ENCODE measurements around the gene CDH4.

CDH4 gene

GRCh38 chr20:61438285-61438684 lies 186.2 kb downstream of the CDH4 start:
- no peak overlapping the region for H4K91ac ChIP-seq (ENCODE audit: low read depth, low read length)
- no peak overlapping the region for H3K4me3 ChIP-seq (ENCODE audit: low read depth, low read length)
- peaks cover 15 to 33% of the 10 kb centered on the region in 2 experiments for H3K4me1 ChIP-seq (ENCODE audit: control insufficient read depth in 1 of 2, insufficient read depth in 2 of 2, low read length in 2 of 2)
- no peak overlapping the region for H3K18ac ChIP-seq (ENCODE audit: low read length)
- H3K9ac ChIP-seq (ENCODE audit: low read length) = no peak overlapping the region
- H4K8ac ChIP-seq (ENCODE audit: low read depth, low read length) = no peak overlapping the region
- no peak overlapping the region for H2BK12ac ChIP-seq (ENCODE audit: low read length)
- DNase-seq = no peak
- no peak overlapping the region for H2BK120ac ChIP-seq (ENCODE audit: insufficient read depth, low read length, poor library complexity)
- peaks cover 6% of the 10 kb centered on the region for H3K9me3 ChIP-seq (ENCODE audit: insufficient read depth, low read depth, low read length)
- no peak overlapping the region for H2AFZ ChIP-seq (ENCODE audit: insufficient read depth, low read length, poor library complexity)
- no peaks in the 10 kb centered on the region for H3K79me1 ChIP-seq (ENCODE audit: low read length)
- H3K4me2 ChIP-seq (ENCODE audit: low read length) = no peak overlapping the region
- no peak overlapping the region for H3K27ac ChIP-seq (ENCODE audit: low read depth, low read length)
- no peaks in the 10 kb centered on the region for H3K27me3 ChIP-seq (ENCODE audit: insufficient read depth, low read length)
- no peaks in the 10 kb centered on the region for H3K36me3 ChIP-seq (ENCODE audit: control insufficient read depth in 1 of 2, insufficient read depth in 2 of 2, low read length in 2 of 2)
- no peak overlapping the region for H2BK5ac ChIP-seq (ENCODE audit: low read depth, low read length, poor library complexity)
- H4K12ac ChIP-seq (ENCODE audit: low read depth, low read length) = no peak overlapping the region
- no peak overlapping the region for H3K14ac ChIP-seq (ENCODE audit: low read length)
- H3K4ac ChIP-seq (ENCODE audit: low read depth, low read length) = no peak overlapping the region
- H2AK5ac ChIP-seq (ENCODE audit: low read length) = no peak overlapping the region
- no peak overlapping the region for H3K23ac ChIP-seq (ENCODE audit: low read length)
- no CpG with 5 or more reads among the region's 3 CpGs for WGBS (ENCODE audit: extremely low coverage, insufficient coverage, insufficient read length)
- H3K79me2 ChIP-seq (ENCODE audit: control insufficient read depth, insufficient read depth, low read length, poor library complexity) = no peaks in the 10 kb centered on the region

GRCh38 chr20:61439251-61439650 lies 187.2 kb downstream of the CDH4 start:
- WGBS (ENCODE audit: extremely low coverage, insufficient coverage, insufficient read length) = no CpG with 5 or more reads among the region's 7 CpGs

GRCh38 chr20:61440548-61441055 lies 188.5 kb downstream of the CDH4 start:
- DNase-seq = no peak
- no peak overlapping the region for H3K14ac ChIP-seq (ENCODE audit: low read length)
- H3K18ac ChIP-seq (ENCODE audit: low read length) = no peak overlapping the region
- no peaks in the 10 kb centered on the region for H3K79me1 ChIP-seq (ENCODE audit: low read length)
- H2BK5ac ChIP-seq (ENCODE audit: low read depth, low read length, poor library complexity) = no peak overlapping the region
- peaks cover 11 to 16% of the 10 kb centered on the region in 2 experiments for H3K4me1 ChIP-seq (ENCODE audit: control insufficient read depth in 1 of 2, insufficient read depth in 2 of 2, low read length in 2 of 2)
- no peak overlapping the region for H2BK120ac ChIP-seq (ENCODE audit: insufficient read depth, low read length, poor library complexity)
- no peak overlapping the region for H3K4me3 ChIP-seq (ENCODE audit: low read depth, low read length)
- no peaks in the 10 kb centered on the region for H3K36me3 ChIP-seq (ENCODE audit: control insufficient read depth in 1 of 2, insufficient read depth in 2 of 2, low read length in 2 of 2)
- no peak overlapping the region for H2BK12ac ChIP-seq (ENCODE audit: low read length)
- H3K27ac ChIP-seq (ENCODE audit: low read depth, low read length) = no peak overlapping the region
- H4K12ac ChIP-seq (ENCODE audit: low read depth, low read length) = no peak overlapping the region
- no peaks in the 10 kb centered on the region for H3K27me3 ChIP-seq (ENCODE audit: insufficient read depth, low read length)
- H3K4me2 ChIP-seq (ENCODE audit: low read length) = no peak overlapping the region
- H2AK5ac ChIP-seq (ENCODE audit: low read length) = no peak overlapping the region
- H3K23ac ChIP-seq (ENCODE audit: low read length) = no peak overlapping the region
- no peak overlapping the region for H4K8ac ChIP-seq (ENCODE audit: low read depth, low read length)
- no peak overlapping the region for H4K91ac ChIP-seq (ENCODE audit: low read depth, low read length)
- H3K79me2 ChIP-seq (ENCODE audit: control insufficient read depth, insufficient read depth, low read length, poor library complexity) = no peaks in the 10 kb centered on the region
- H3K4ac ChIP-seq (ENCODE audit: low read depth, low read length) = no peak overlapping the region
- WGBS (ENCODE audit: extremely low coverage, insufficient coverage, insufficient read length) = no CpG with 5 or more reads among the region's 14 CpGs
- H2AFZ ChIP-seq (ENCODE audit: insufficient read depth, low read length, poor library complexity) = no peak overlapping the region
- peaks cover 4% of the 10 kb centered on the region for H3K9me3 ChIP-seq (ENCODE audit: insufficient read depth, low read depth, low read length)
- H3K9ac ChIP-seq (ENCODE audit: low read length) = no peak overlapping the region

More at GRCh38 chr20:61439251-61439650, 187.2 kb downstream of the CDH4 start:
- Histone ChIP-seq H4K8ac (ENCODE audit: low read depth, low read length) (no peak overlapping the region), H3K18ac (ENCODE audit: low read length) (no peak overlapping the region), H3K9me3 (ENCODE audit: insufficient read depth, low read depth, low read length) (peaks cover 4% of the 10 kb centered on the region), H3K14ac (ENCODE audit: low read length) (no peak overlapping the region), H3K23ac (ENCODE audit: low read length) (no peak overlapping the region), H3K4me1 (ENCODE audit: control insufficient read depth in 1 of 2, insufficient read depth in 2 of 2, low read length in 2 of 2) (peaks cover 15 to 28% of the 10 kb centered on the region in 2 experiments), H3K27me3 (ENCODE audit: insufficient read depth, low read length) (no peaks in the 10 kb centered on the region), H3K4ac (ENCODE audit: low read depth, low read length) (no peak overlapping the region), H3K9ac (ENCODE audit: low read length) (no peak overlapping the region), H3K79me2 (ENCODE audit: control insufficient read depth, insufficient read depth, low read length, poor library complexity) (no peaks in the 10 kb centered on the region), H4K12ac (ENCODE audit: low read depth, low read length) (no peak overlapping the region), H2AFZ (ENCODE audit: insufficient read depth, low read length, poor library complexity) (no peak overlapping the region), H2AK5ac (ENCODE audit: low read length) (no peak overlapping the region), H4K91ac (ENCODE audit: low read depth, low read length) (no peak overlapping the region), H2BK12ac (ENCODE audit: low read length) (no peak overlapping the region), H3K27ac (ENCODE audit: low read depth, low read length) (no peak overlapping the region), H3K4me3 (ENCODE audit: low read depth, low read length) (peak overlapping the region; percentile 25), H2BK120ac (ENCODE audit: insufficient read depth, low read length, poor library complexity) (no peak overlapping the region), H3K4me2 (ENCODE audit: low read length) (no peak overlapping the region), H3K79me1 (ENCODE audit: low read length) (no peaks in the 10 kb centered on the region), H3K36me3 (ENCODE audit: control insufficient read depth in 1 of 2, insufficient read depth in 2 of 2, low read length in 2 of 2) (no peaks in the 10 kb centered on the region), H2BK5ac (ENCODE audit: low read depth, low read length, poor library complexity) (no peak overlapping the region)
- no peak for DNase-seq

GRCh38 chr20:61441537-61441936 lies 189.5 kb downstream of the CDH4 start:
- H3K9ac ChIP-seq (ENCODE audit: low read length) = no peak overlapping the region
- no peak overlapping the region for H2BK5ac ChIP-seq (ENCODE audit: low read depth, low read length, poor library complexity)
- H2BK12ac ChIP-seq (ENCODE audit: low read length) = no peak overlapping the region
- WGBS (ENCODE audit: extremely low coverage, insufficient coverage, insufficient read length) = no CpG with 5 or more reads among the region's 5 CpGs
- H3K9me3 ChIP-seq (ENCODE audit: insufficient read depth, low read depth, low read length) = peaks cover 3% of the 10 kb centered on the region
- no peak for DNase-seq
- H3K4me1 ChIP-seq (ENCODE audit: control insufficient read depth in 1 of 2, insufficient read depth in 2 of 2, low read length in 2 of 2) = peaks cover 6 to 8% of the 10 kb centered on the region in 2 experiments
- no peak overlapping the region for H3K14ac ChIP-seq (ENCODE audit: low read length)
- H3K79me1 ChIP-seq (ENCODE audit: low read length) = no peaks in the 10 kb centered on the region
- H3K36me3 ChIP-seq (ENCODE audit: control insufficient read depth in 1 of 2, insufficient read depth in 2 of 2, low read length in 2 of 2) = no peaks in the 10 kb centered on the region
- no peak overlapping the region for H3K23ac ChIP-seq (ENCODE audit: low read length)
- no peak overlapping the region for H3K4ac ChIP-seq (ENCODE audit: low read depth, low read length)
- H3K4me2 ChIP-seq (ENCODE audit: low read length) = no peak overlapping the region
- no peaks in the 10 kb centered on the region for H3K79me2 ChIP-seq (ENCODE audit: control insufficient read depth, insufficient read depth, low read length, poor library complexity)
- no peaks in the 10 kb centered on the region for H3K27me3 ChIP-seq (ENCODE audit: insufficient read depth, low read length)
- H2AFZ ChIP-seq (ENCODE audit: insufficient read depth, low read length, poor library complexity) = no peak overlapping the region
- no peak overlapping the region for H3K4me3 ChIP-seq (ENCODE audit: low read depth, low read length)
- no peak overlapping the region for H2AK5ac ChIP-seq (ENCODE audit: low read length)
- no peak overlapping the region for H4K12ac ChIP-seq (ENCODE audit: low read depth, low read length)
- H4K8ac ChIP-seq (ENCODE audit: low read depth, low read length) = no peak overlapping the region
- no peak overlapping the region for H3K27ac ChIP-seq (ENCODE audit: low read depth, low read length)
- no peak overlapping the region for H4K91ac ChIP-seq (ENCODE audit: low read depth, low read length)
- no peak overlapping the region for H2BK120ac ChIP-seq (ENCODE audit: insufficient read depth, low read length, poor library complexity)
- no peak overlapping the region for H3K18ac ChIP-seq (ENCODE audit: low read length)
